Liver (tissue), 3 donors: ENCODE data around the gene UGT1A6.

Experiments
- JUND ChIP-seq, 2 donors: IDR thresholded peaks; 2 replicates each; pipeline ENCODE4 v1.6.1; 2016; ENCODE audit warnings: antibody characterized with exemption in 2 of 2
- SP1 ChIP-seq: IDR thresholded peaks from 2 replicates; pipeline ENCODE4 v1.6.1; 2018; ENCODE audit warnings: antibody characterized with exemption, mild to moderate bottlenecking
- TAF1 ChIP-seq: conservative IDR thresholded peaks from 2 replicates; pipeline ENCODE4 v1.6.1; 2016; ENCODE audit warnings: antibody characterized with exemption, mild to moderate bottlenecking
- YY1 ChIP-seq: IDR thresholded peaks from 2 replicates; pipeline ENCODE4 v1.6.1; 2016; ENCODE audit warnings: antibody characterized with exemption, mild to moderate bottlenecking
- TF ChIP-seq, protein P1 (sequence below): fragments of 150-350 bp; IDR thresholded peaks from 2 replicates; pipeline ENCODE4 v1.5.1; 2017; ENCODE audit warnings: improper control_type of control experiment, low read depth, low read length; ENCODE audit not compliant: missing input control
- TF ChIP-seq, protein P2 (sequence below): IDR thresholded peaks from 2 replicates; pipeline ENCODE4 v1.6.1; 2016; ENCODE audit warnings: antibody characterized with exemption
- TF ChIP-seq, protein P3 (sequence below): IDR thresholded peaks from 2 replicates; pipeline ENCODE4 v1.6.1; 2016; ENCODE audit warnings: antibody characterized with exemption
- TF ChIP-seq, protein P4 (sequence below): IDR thresholded peaks from 2 replicates; pipeline ENCODE4 v1.6.1; 2016; ENCODE audit warnings: antibody characterized with exemption, mild to moderate bottlenecking
- donor health status: healthy.
- donor health status: healthy.

DNA sequence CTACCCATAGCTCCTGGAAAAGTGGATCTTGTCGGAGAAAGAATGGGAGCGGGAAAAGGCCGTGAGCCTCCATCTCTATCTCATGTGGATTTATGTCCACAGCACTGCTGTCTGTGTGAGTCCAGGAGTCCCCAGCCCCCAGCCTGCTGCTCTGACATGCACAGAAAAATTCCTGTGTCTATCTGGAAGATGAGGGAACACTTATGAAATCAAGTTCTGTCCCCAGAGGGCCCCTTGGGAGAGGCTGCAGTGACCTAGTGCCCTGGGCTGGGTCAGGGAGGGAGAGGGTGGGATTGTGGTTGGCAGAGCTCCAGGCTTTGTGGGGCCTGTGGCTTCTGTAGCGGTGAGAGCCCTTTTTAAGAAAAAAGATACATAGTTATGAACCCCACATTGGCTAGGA lies 124.1 kb downstream of the UGT1A6 start:
- TF ChIP-seq, protein P1, sequence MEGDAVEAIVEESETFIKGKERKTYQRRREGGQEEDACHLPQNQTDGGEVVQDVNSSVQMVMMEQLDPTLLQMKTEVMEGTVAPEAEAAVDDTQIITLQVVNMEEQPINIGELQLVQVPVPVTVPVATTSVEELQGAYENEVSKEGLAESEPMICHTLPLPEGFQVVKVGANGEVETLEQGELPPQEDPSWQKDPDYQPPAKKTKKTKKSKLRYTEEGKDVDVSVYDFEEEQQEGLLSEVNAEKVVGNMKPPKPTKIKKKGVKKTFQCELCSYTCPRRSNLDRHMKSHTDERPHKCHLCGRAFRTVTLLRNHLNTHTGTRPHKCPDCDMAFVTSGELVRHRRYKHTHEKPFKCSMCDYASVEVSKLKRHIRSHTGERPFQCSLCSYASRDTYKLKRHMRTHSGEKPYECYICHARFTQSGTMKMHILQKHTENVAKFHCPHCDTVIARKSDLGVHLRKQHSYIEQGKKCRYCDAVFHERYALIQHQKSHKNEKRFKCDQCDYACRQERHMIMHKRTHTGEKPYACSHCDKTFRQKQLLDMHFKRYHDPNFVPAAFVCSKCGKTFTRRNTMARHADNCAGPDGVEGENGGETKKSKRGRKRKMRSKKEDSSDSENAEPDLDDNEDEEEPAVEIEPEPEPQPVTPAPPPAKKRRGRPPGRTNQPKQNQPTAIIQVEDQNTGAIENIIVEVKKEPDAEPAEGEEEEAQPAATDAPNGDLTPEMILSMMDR = no peak
- TF ChIP-seq TAF1 (no peak), YY1 (no peak), SP1 (no peak), JUND (IDR thresholded peaks at IDR 0.05) (no peak)
- TF ChIP-seq, protein P2, sequence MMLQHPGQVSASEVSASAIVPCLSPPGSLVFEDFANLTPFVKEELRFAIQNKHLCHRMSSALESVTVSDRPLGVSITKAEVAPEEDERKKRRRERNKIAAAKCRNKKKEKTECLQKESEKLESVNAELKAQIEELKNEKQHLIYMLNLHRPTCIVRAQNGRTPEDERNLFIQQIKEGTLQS = no peak
- TF ChIP-seq, protein P3, sequence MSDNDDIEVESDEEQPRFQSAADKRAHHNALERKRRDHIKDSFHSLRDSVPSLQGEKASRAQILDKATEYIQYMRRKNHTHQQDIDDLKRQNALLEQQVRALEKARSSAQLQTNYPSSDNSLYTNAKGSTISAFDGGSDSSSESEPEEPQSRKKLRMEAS = no peak
- TF ChIP-seq, protein P4, sequence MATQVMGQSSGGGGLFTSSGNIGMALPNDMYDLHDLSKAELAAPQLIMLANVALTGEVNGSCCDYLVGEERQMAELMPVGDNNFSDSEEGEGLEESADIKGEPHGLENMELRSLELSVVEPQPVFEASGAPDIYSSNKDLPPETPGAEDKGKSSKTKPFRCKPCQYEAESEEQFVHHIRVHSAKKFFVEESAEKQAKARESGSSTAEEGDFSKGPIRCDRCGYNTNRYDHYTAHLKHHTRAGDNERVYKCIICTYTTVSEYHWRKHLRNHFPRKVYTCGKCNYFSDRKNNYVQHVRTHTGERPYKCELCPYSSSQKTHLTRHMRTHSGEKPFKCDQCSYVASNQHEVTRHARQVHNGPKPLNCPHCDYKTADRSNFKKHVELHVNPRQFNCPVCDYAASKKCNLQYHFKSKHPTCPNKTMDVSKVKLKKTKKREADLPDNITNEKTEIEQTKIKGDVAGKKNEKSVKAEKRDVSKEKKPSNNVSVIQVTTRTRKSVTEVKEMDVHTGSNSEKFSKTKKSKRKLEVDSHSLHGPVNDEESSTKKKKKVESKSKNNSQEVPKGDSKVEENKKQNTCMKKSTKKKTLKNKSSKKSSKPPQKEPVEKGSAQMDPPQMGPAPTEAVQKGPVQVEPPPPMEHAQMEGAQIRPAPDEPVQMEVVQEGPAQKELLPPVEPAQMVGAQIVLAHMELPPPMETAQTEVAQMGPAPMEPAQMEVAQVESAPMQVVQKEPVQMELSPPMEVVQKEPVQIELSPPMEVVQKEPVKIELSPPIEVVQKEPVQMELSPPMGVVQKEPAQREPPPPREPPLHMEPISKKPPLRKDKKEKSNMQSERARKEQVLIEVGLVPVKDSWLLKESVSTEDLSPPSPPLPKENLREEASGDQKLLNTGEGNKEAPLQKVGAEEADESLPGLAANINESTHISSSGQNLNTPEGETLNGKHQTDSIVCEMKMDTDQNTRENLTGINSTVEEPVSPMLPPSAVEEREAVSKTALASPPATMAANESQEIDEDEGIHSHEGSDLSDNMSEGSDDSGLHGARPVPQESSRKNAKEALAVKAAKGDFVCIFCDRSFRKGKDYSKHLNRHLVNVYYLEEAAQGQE = no peak
